Measurements from ENCODE around the gene IQGAP2. TPM values are rescaled to one million over a fixed set of nuclear protein-coding genes. Genes with fewer than 3 reads are reported as not detected.

The IQGAP2 gene
- total RNA-seq, 1 experiment from 2014 or later = 0.59 TPM

GRCh38 chr5:76579166-76579937 is 176.3 kb downstream of the IQGAP2 start:
- H3K27me3 ChIP-seq (ENCODE audit: control insufficient read depth, insufficient read depth, low read length) = peaks cover 18% of the 10 kb centered on the region
- H3K4me1 ChIP-seq (ENCODE audit: control insufficient read depth, insufficient read depth, low read length) = no peaks in the 10 kb centered on the region
- CTCF ChIA-PET = no interaction called here
- H3K9me3 ChIP-seq (ENCODE audit: control insufficient read depth, insufficient read depth, low read depth, low read length) = no peaks in the 10 kb centered on the region
- TF ChIP-seq, protein P1, sequence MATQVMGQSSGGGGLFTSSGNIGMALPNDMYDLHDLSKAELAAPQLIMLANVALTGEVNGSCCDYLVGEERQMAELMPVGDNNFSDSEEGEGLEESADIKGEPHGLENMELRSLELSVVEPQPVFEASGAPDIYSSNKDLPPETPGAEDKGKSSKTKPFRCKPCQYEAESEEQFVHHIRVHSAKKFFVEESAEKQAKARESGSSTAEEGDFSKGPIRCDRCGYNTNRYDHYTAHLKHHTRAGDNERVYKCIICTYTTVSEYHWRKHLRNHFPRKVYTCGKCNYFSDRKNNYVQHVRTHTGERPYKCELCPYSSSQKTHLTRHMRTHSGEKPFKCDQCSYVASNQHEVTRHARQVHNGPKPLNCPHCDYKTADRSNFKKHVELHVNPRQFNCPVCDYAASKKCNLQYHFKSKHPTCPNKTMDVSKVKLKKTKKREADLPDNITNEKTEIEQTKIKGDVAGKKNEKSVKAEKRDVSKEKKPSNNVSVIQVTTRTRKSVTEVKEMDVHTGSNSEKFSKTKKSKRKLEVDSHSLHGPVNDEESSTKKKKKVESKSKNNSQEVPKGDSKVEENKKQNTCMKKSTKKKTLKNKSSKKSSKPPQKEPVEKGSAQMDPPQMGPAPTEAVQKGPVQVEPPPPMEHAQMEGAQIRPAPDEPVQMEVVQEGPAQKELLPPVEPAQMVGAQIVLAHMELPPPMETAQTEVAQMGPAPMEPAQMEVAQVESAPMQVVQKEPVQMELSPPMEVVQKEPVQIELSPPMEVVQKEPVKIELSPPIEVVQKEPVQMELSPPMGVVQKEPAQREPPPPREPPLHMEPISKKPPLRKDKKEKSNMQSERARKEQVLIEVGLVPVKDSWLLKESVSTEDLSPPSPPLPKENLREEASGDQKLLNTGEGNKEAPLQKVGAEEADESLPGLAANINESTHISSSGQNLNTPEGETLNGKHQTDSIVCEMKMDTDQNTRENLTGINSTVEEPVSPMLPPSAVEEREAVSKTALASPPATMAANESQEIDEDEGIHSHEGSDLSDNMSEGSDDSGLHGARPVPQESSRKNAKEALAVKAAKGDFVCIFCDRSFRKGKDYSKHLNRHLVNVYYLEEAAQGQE (IDR thresholded peaks at IDR 0.05; ENCODE audit: insufficient read depth in 1 of 2, low read depth in 2 of 2, low read length in 1 of 2) = no peak
- TF ChIP-seq SIN3A (IDR thresholded peaks at IDR 0.05; ENCODE audit: borderline replicate concordance, insufficient read depth, low read depth, low read length) (no peak), TCF7L2 (IDR thresholded peaks at IDR 0.05; ENCODE audit: low read depth, low read length) (no peak), POLR2AphosphoS5 (IDR thresholded peaks at IDR 0.05; ENCODE audit: low read depth, low read length) (no peak)
- TF ChIP-seq, protein P2, sequence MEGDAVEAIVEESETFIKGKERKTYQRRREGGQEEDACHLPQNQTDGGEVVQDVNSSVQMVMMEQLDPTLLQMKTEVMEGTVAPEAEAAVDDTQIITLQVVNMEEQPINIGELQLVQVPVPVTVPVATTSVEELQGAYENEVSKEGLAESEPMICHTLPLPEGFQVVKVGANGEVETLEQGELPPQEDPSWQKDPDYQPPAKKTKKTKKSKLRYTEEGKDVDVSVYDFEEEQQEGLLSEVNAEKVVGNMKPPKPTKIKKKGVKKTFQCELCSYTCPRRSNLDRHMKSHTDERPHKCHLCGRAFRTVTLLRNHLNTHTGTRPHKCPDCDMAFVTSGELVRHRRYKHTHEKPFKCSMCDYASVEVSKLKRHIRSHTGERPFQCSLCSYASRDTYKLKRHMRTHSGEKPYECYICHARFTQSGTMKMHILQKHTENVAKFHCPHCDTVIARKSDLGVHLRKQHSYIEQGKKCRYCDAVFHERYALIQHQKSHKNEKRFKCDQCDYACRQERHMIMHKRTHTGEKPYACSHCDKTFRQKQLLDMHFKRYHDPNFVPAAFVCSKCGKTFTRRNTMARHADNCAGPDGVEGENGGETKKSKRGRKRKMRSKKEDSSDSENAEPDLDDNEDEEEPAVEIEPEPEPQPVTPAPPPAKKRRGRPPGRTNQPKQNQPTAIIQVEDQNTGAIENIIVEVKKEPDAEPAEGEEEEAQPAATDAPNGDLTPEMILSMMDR (IDR thresholded peaks at IDR 0.05) = no peak
- BruUV-seq (replicated peaks) = no TSS peak
- H3K4me3 ChIP-seq (ENCODE audit: low read depth in 2 of 2, low read length in 2 of 2) = no peak overlapping the region
- intact Hi-C loops (cut with micrococcal nuclease; ENCODE audit: unreplicated experiment) = no loop called here
- no peak for DNase-seq (ENCODE audit: low read depth, low spot score)
- no peaks in the 10 kb centered on the region for H3K36me3 ChIP-seq (ENCODE audit: control insufficient read depth, insufficient read depth, low read length)
- H3K27ac ChIP-seq (ENCODE audit: low read length) = no peak overlapping the region
- POLR2A ChIA-PET = no interaction called here
- ATAC-seq = no peak
- in situ Hi-C loops (cut with HindIII; ENCODE audit: low pct_unique_long_range_greater_than_20kb, low sequenced_read_pairs) = no loop called here

DNA sequence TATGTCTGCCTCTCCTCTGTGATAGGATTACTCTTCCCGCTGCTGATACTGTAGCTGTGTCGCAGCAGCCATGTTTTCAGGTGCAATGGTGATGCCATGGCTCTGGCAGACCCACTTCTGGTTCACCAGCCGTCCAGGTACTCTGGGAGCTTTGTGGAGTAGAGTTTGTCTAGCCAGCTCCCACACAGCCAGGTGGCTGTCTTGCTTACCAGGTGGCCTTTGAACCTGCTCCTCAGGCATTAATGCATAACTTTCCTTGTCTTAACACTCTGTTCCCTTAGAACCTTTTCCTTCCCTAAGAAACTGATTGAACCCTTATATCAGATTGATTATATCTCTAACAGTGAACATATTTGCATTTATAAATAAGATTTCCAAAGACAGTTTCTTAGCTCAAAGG is 177.9 kb downstream of the IQGAP2 start:
- no TSS peak for BruUV-seq (replicated peaks)
- Histone ChIP-seq H3K4me3 (ENCODE audit: low read depth in 2 of 2, low read length in 2 of 2) (no peak overlapping the region), H3K27me3 (ENCODE audit: control insufficient read depth, insufficient read depth, low read length) (peaks cover 19% of the 10 kb centered on the region), H3K36me3 (ENCODE audit: control insufficient read depth, insufficient read depth, low read length) (no peaks in the 10 kb centered on the region), H3K27ac (ENCODE audit: low read length) (no peak overlapping the region), H3K9me3 (ENCODE audit: control insufficient read depth, insufficient read depth, low read depth, low read length) (no peaks in the 10 kb centered on the region), H3K4me1 (ENCODE audit: control insufficient read depth, insufficient read depth, low read length) (no peaks in the 10 kb centered on the region)
- ChIA-PET CTCF (interaction anchor here (0.6 kb wide), 1 partner anchor 178 kb away, joined by 3 read pairs; no protein-coding TSS in a partner anchor), POLR2A (no interaction called here)
- in situ Hi-C loops (cut with HindIII; ENCODE audit: low pct_unique_long_range_greater_than_20kb, low sequenced_read_pairs) (no loop called here), intact Hi-C loops (cut with micrococcal nuclease; ENCODE audit: unreplicated experiment) (loop anchor here (5.0 to 10.0 kb wide), 2 partner anchors 176 to 244 kb away; partner anchors contain the start of gene IQGAP2)
- no peak for DNase-seq (ENCODE audit: low read depth, low spot score)
- no peak for ATAC-seq
- TF ChIP-seq, protein P1 (IDR thresholded peaks at IDR 0.05; ENCODE audit: insufficient read depth in 1 of 2, low read depth in 2 of 2, low read length in 1 of 2) = no peak
- TF ChIP-seq TCF7L2 (IDR thresholded peaks at IDR 0.05; ENCODE audit: low read depth, low read length) (no peak), POLR2AphosphoS5 (IDR thresholded peaks at IDR 0.05; ENCODE audit: low read depth, low read length) (no peak), SIN3A (IDR thresholded peaks at IDR 0.05; ENCODE audit: borderline replicate concordance, insufficient read depth, low read depth, low read length) (no peak)
- TF ChIP-seq, protein P2 (IDR thresholded peaks at IDR 0.05) = no peak
